Endometrial microvascular endothelial cells (primary cell): ENCODE measurements around the gene LGALS4. TPM values are rescaled to one million over a fixed set of nuclear protein-coding genes. Genes with fewer than 3 reads are reported as not detected.
"Not testable (repeated sequence)": the region's sequence is repeated elsewhere in the genome, so short reads cannot be mapped to it uniquely, and the experiment has no call there.

Experiments
- in situ Hi-C: cut with HindIII; loops from 2 replicates; pipeline ENCODE4 v1.10.0; 2017; ENCODE audit warnings: low sequenced_read_pairs, low pct_unique_long_range_greater_than_20kb; ENCODE audit errors: inconsistent ontology term
- total RNA-seq: library from RNA; depleted of rRNA; stranded (reverse); fragments of >200 nt; gene quantifications from one replicate; pipeline ENCODE4 v1.2.3, GENCODE V29; 2015; ENCODE audit errors: inconsistent ontology term

The LGALS4 gene
- total RNA-seq, 1 donor from 2014 or later: 0.56 TPM

GRCh38 chr19:38784224-38784623, 28.5 kb downstream of the LGALS4 start:
- in situ Hi-C loops: no loop called here

- in situ Hi-C loops: not testable (repeated sequence)
Observed at GRCh38 chr19:38782212-38782611, 30.5 kb downstream of the LGALS4 start.

- in situ Hi-C loops: no loop called here
Observed at GRCh38 chr19:38781058-38781457, 31.7 kb downstream of the LGALS4 start.

GRCh38 chr19:38780443-38780842, 32.3 kb downstream of the LGALS4 start:
- in situ Hi-C loops: no loop called here

GRCh38 chr19:38778733-38779132, 34.0 kb downstream of the LGALS4 start:
- in situ Hi-C loops: no loop called here

- in situ Hi-C loops: no loop called here
Observed at GRCh38 chr19:38774181-38774950, 38.4 kb downstream of the LGALS4 start.

GRCh38 chr19:38773469-38774177, 39.1 kb downstream of the LGALS4 start, which contains the start of gene LGALS7:
TSS of gene LGALS7 (minus strand) at chr19:38773517. CDS start at chr19:38773492, 25 bp downstream.
- in situ Hi-C loops: no loop called here

GRCh38 chr19:38771569-38771968, 41.2 kb downstream of the LGALS4 start:
- in situ Hi-C loops: not testable (repeated sequence)

GRCh38 chr19:38770949-38771275, 41.8 kb downstream of the LGALS4 start:
- in situ Hi-C loops: not testable (repeated sequence)

- in situ Hi-C loops: not testable (repeated sequence)
Observed at GRCh38 chr19:38770228-38770948, 42.4 kb downstream of the LGALS4 start.

- in situ Hi-C loops: no loop called here
Observed at GRCh38 chr19:38769635-38770211, 43.0 kb downstream of the LGALS4 start.

GRCh38 chr19:38766276-38767047, 46.3 kb downstream of the LGALS4 start:
- in situ Hi-C loops: no loop called here

- in situ Hi-C loops: no loop called here
Observed at GRCh38 chr19:38765214-38765613, 47.5 kb downstream of the LGALS4 start.

- in situ Hi-C loops: no loop called here
Observed at GRCh38 chr19:38763795-38764220, 48.9 kb downstream of the LGALS4 start.

- in situ Hi-C loops: not testable (repeated sequence)
Observed at GRCh38 chr19:38761884-38762389, 50.8 kb downstream of the LGALS4 start.

- in situ Hi-C loops: not testable (repeated sequence)
Observed at GRCh38 chr19:38760805-38761517, 51.8 kb downstream of the LGALS4 start.

- in situ Hi-C loops: no loop called here
Observed at GRCh38 chr19:38759590-38760003, 53.1 kb downstream of the LGALS4 start.

- in situ Hi-C loops: not testable (repeated sequence)
Observed at GRCh38 chr19:38754196-38754595, 58.5 kb downstream of the LGALS4 start.
